ENCODE results near the gene CXCL12. TPM values are rescaled to one million over a fixed set of nuclear protein-coding genes. Genes with fewer than 3 reads are reported as not detected.

Gene CXCL12
- total RNA-seq, 1 experiment from 2014 or later: not detected

DNA sequence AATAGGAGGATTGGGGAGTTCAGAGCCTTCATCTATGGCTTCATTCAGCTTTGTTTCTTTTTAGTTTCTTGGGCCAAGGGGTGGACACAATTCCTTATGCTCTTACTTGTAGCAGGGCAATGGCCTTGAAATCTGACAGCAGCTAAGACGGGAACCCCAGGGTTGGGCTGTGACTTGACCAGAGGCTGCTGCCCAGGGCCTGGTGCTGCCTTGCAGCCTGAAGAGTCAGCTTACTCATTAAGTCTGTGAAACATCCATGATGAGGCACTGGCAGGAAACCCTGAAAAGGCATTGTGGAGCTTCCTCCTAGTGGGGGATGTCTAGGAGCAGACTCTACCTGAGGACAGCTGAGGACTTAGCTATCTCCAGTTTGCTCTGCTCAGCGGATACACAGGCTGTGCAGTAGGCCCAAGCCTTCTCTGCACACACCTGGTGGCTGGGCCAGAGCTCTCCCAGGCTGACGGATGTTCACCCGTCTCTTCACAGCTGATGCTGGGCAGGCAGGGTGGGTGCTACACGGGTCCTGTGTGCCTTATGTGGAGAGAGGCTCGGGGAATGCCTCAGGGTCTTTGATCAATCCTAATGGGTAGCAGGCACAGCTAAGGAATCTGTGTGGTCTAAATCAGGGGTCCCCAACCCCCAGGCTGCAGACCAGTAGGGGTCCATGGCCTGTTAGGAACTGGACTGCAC lies 17.8 kb downstream of the CXCL12 start:
- DNase-seq (ENCODE audit: extremely low read depth, low read depth): no peak

DNA sequence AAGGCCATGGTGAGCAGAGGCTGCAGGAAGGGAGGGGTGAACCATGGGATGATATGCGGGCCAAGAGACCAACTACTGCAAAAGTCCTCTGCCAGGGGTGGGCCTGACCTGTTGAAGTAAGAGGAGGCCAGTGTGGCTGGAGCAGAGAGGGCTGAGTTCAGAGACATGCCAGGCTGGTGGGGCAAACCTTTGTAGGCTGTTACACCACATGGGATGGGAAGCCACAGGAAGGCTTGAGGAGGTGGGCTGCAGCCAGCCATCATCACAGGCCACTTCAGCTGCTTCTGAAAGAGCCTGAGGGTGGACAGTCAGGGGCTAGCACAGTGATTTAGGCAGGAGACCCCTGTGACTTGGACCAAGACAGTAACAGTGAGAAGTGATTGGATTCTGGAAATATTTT lies 20.3 kb downstream of the CXCL12 start:
- DNase-seq (ENCODE audit: extremely low read depth, low read depth): no peak

DNA sequence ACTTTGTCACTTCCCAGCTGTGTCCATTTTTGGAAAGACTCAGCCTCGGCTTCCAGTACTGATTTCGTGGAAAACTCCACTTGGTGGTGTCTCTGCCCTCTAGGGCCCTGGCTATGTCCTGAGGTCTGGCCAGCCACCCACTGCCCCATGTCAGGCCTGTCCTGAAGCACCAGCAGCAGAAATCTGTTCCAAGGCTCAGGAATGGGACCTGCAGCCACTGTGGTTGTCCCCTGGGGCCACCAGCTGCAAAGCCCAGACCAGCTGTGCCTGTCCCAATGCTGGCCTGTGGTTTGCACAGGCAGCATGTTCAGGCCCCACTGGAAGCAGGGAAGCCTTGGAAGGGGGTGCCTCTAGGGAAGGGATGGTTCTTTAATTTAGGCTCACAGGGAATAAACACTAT lies 21.2 kb downstream of the CXCL12 start:
- DNase-seq (ENCODE audit: extremely low read depth, low read depth): no peak

DNA sequence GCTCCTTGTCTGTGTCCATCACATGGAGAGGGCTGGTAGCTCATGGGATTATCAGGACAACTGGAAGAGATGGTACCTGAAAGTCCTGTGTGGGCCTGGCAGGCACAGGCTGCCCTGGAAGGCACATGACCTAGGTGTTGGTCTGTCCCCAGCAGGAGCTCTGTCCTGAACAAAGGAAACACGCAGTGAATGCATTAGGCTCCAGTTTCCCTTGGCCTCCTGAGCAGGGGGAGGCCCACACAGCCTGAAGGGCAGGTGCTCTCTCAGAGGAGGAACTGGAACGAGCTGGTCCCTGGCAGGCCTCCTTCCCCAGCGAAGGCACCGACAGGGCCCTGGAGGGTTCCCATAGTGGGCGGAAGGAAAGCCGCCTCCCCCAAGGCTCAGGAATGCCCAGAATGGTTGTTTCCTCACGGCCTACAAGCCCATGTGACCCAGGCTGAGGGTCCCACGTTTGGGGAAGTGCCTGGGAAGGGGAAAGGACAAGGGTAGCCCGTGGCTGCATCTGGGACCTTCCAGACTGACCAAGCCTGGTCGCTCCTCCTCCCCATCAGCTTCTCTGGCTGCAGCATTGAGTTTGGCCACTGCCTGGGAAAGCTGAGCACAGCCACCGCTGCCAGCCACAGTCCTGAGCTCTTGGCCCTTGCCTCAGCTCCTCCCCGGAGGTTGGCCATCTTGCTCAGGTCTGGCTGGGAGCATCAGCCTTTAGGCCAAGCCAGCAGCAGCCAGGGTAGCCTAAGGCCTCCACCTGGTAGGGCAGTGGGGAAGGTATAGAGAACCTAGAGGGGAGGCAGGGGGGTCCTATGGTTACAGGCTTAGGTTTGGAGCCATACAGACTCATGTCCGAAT lies 21.8 kb downstream of the CXCL12 start:
- DNase-seq (ENCODE audit: extremely low read depth, low read depth): no peak

DNA sequence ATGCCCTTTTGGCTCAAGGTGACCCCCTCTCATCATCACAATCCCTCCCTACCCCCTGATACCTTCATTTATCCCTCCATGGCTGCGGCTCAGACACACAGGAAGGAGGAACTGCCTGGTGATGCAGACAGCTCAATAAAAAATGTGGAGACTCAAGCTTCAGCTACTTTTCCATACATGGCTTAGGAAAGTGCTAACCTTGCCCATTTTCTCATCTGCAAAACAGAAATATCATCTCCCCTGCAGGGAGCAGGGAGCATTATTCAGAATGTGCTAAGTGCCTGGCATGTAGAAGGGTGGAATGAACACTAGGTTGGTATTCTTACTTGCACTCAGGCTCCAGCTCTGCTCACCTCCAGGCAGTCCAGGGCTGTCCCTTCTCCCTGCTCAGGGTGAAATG lies 23.8 kb downstream of the CXCL12 start:
- DNase-seq (ENCODE audit: extremely low read depth, low read depth): no peak

DNA sequence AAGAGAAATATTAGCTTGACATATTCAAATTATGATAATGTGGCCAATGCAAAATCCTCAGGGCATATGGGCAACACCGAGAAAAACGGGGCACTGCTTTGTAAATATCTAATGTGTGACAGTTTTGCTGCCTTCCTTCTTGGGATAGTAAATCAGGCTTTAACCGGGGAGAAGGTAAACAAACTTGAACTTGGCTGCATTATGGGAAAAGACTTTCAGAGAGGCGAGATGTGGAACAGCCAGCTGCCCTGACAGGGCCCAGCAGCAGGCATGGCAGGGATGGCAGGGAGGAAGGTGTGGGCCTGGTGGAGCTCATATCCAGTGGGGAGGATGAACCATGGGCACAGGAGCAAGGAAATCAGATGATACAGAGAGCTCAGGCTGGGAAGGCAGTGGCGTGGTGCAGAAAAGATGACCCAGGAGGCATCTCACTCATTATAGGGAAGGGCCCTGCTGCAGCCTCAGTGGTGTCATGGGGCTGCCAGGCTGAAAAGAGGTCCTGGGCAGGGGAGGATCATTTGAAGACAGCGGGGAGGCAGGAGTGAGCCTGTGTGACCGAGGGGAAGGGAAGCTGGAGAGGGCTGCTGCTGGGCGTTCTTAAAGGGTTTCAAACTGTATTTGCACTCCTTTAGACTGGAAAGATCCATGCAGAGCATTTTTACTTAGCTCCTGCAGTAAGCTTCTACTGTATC lies 26.7 kb downstream of the CXCL12 start:
- DNase-seq (ENCODE audit: extremely low read depth, low read depth): no peak

DNA sequence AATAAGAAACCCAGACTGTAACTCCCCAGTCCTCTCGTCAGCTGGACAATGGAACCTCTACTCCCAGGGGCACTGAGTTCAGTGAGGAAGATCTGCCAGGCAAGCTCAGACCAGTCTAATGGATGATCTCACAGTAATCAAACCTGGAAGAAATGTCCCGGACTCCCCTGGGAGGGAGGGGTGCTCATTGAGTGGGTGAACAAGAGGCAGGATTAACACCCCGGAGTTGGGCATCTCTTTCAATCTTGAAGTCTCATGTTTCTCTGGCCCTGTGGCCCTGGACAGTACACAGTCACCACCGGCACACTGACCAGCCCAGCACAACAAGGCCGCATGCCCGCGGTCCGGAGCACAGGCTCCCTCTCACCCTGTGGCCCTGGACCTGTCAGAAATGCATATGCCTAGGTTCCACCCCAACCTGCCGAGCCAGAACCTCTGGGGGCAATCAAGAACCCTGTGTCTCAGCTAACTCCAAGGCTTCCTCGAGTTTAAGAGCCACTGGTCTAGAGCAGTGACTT lies 27.8 kb downstream of the CXCL12 start:
- DNase-seq (ENCODE audit: extremely low read depth, low read depth): no peak

DNA sequence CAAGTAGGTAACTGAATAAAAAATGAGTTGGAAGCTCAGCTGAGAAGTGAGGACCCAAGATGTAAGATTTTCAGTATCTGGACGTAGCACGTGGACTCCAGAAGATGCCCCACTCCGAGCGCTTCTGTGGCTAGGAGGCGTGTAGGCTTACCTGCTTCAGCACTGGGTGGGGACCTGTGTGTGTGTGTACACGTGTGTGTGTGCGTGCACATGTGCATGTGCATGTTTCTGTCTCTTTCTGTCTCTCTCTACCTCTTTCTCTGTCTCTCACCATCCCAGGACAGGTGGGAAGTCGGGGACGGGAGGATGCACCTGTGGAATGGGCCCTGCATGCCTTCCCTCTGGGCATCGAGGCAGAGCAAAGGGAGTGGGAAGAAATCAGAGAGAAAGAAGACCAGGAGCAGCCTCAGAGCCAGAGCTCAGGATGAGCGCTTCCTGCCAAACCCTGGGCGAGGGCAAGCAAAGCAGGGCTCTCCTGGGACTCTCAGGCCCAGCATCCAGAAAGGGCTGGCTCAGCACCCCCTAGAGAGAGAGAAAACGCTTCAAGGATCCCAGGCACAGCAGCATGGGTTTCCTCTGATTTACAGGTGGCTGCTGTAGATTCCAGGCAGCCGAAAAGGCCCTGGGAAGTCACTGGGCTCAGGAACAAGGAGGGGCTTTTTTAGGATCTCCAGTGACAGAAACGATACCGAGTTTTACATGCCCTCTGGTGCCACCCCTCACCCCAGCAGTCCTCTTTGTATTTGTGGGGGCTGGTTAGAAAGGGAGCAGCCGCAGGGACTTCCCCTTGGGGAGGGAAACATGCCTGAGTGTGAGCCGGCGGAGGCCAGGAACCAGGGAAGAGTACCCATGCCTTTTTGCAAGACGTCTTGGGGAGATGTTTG lies 28.5 kb downstream of the CXCL12 start:
- no peak for DNase-seq (ENCODE audit: extremely low read depth, low read depth)

DNA sequence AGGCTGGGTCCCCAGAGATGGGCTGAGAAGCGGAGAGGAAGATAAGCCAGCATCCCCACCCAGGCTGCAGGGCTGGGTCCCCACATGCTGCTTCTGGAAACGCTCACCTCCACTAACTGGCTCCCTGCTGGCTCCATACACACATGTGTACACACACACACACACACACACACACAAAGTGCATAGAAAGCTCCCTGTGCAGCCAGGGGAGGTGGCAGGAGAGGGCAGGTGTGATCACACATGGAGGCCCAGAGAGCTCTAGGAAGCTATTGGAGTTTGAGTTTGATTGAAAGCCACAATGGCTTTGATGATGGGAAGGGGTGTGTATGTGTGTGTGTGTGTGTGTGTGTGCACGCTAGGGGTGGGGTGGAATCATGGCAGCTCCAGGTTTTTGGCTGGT lies 29.3 kb downstream of the CXCL12 start:
- DNase-seq (ENCODE audit: extremely low read depth, low read depth): no peak

DNA sequence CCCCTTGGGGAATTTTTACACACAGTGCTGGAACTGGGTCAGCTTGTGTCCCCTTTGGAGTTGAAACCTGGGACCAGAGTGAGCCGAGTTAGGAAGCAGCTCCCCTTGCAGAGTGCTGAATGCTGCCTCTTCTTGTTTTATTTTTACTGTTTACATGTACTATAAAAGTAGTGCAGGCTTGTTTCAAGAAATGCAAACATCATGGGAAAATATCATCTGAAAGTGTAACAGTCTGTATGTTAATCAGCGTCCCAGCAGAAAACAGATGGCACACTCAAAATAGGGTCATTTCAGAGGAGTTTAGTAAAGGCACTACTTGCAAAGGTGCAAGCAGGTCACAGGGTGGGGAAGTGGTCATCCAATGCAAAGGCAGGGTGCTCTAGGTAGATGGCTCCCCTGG lies 30.1 kb downstream of the CXCL12 start:
- no peak for DNase-seq (ENCODE audit: extremely low read depth, low read depth)

DNA sequence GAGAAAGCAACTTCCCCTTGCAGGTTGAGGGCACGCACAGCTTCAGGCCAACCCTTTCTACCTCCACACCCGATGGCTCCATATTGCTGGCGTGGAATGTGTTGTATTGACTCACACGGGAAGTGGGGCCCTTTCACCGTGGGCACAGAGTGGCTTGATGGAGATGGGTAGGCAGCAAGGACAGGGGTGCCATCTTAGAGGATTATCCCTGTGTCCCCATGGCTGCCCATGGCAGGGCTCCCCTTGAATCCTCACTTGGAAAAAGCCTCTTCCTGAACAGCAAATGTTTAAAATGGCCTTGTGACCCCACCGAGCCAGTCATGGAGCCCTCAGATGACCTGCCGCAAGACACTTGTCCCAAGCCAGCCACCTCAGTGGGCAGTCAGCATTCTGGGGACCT lies 31.2 kb downstream of the CXCL12 start:
- DNase-seq (ENCODE audit: extremely low read depth, low read depth): no peak

DNA sequence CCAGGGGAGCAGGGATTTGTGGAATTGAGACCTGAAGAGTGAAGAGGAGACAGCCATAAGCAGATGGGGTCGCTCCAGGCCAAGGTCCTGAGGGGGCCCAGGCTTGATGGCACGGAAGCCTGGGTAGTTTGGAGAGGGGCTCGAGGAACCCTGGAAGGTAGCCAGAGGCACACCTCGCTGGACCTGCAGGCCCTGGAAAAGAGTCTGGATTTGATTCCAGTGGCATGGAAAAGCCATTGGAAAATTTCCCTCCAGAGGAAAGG lies 31.8 kb downstream of the CXCL12 start:
- no peak for DNase-seq (ENCODE audit: extremely low read depth, low read depth)

DNA sequence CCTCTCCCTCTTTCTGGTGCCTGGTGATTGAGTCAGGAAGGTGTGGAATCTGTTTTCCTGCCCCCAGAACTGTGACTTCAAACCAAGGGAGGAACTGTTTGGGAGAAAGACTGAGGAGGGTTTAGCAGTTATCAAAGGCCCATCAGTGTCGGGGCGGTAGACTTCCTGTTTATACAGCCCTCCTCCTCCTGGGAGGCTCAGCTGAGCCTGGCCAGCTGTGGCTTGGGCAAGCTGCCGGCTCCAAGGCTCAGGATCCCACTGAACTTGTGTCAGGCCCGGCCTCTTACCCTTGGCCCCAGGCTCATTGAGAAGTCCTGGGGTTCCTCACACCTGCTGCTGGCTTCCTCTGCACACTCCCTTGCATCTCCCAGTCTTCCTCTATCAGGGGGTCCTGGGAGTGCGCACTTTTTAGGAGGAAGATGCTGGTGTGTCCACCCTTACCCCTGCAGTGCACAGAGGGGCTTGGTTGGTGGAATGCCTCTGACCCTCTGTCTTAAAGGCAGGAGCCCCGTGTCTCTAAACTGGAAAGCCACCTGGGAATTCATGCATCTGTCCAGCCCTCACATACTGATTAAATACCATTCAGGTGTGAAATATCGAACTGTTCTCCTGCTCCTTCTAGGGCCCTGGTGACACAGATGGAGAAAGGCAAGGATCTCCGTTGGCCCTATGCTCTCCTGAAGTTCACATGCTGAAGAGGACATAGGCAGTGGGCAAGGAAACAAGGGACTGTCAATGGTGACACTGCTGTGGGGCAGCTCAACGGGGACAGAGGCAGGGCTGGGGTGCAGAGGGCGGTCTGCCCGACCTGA lies 32.4 kb downstream of the CXCL12 start:
- DNase-seq (ENCODE audit: extremely low read depth, low read depth): no peak

DNA sequence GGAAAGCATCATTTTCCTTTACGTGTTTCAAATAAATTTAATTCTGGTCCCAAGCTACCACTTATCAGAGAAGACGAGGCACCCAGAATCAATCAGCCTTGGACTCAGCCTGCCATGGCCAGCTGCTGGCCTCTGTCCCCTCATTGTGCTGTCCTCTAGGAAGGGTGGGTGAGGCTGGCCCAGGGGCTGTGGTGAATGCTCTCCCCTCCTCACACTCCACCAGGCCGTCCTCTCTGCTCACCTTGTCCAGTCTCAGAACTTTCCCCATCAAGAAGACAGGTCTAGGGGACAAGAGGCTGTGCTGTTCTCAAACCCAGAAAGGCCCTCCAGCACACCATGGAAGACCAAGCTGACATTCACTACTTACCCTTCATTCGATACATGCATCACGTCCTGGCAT lies 36.4 kb downstream of the CXCL12 start:
- no peak for DNase-seq (ENCODE audit: extremely low read depth, low read depth)

DNA sequence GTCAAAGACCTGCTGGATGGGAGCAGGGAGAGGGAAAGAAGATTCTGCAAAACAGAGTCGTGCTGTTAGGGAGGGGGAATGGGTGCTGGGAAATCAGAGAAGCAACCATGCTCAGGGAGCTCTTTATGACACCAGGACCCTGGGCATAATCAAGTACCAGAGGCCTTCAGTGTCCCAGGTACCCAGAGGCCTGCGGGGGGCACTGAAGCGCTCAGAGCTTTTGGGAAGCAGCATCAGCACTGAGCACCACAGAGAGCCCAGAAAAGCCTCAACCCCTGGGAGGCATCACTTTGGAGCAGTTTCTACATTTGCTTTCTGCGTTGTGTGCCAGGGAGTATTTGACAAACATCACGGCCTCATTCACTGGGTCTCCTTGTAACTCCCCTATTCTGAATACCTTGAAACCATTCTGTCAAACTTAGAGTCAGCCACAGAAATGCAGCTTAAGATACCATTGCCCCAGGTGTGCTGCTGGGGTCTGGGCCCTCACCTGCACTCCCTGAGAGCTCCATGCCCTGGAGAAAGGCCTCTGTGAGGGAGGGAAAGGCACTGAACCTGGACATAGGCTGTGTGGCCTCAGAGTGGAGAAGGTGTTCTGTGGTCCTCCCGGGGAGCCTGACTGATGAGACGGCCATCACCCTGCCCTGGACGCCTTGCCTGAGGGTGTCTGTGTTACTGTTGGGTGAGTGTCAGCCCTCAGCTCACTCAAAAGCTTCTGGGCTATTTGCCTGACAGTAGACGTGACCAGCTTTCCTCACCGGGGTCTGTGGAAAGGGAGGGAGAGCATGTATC lies 37.1 kb downstream of the CXCL12 start:
- no peak for DNase-seq (ENCODE audit: extremely low read depth, low read depth)

DNA sequence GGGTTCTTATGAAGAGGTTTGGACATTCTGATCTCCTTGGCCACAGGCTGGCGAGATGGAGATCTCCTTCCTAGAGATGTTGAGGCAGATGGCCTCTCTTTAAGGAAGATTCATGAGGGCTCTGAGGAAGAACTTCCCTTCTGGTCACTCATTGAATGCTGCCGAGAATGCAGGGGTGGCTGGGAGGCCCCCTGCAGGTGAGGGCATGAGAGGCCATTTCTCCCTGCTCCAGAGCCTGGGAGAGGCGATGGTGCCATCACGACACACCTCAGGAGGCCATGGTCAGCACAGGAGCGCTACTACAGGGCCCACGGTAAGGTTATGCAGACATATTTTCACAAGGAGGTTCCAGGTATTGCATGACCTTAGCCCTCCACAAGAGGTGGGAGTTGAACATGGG lies 40.2 kb downstream of the CXCL12 start:
- DNase-seq (ENCODE audit: extremely low read depth, low read depth): no peak

DNA sequence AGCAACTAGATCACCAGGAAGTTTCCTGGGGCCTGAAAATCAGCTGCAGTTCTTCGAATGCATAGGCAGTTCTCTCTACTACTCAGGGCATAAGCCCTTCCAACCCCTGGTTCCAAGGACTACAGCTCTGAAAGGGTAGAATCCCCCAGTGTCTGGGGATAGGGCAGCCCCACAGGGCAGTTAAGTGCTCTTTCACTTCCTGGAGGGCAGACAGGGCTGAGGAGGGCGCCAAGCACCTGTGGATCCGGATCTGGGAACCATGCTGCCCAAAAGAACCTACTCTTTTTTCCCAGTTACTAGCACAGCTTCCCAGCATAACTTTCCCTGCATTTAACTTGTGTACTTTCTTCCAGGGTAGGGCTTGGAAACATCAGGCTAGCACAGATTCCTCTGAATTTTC lies 41.1 kb downstream of the CXCL12 start:
- DNase-seq (ENCODE audit: extremely low read depth, low read depth): no peak

DNA sequence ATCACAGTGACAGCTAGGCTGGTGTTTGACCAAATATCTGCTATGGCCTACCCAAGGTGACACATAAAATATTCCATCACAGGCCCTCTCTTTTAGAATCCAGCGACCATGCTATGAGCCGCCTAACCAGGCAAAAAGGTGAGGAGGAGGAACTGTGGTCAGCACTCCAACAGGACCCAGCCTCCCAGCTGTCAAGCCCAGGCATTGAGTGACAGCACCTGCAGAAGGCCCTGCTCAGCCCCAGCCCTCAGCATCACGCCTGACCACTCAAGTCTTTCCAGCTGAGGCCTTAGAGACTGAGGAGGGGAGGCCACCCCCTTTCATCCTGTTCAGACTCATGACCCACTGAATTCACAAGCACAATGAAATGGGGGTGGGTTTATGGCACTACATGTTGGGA lies 43.0 kb downstream of the CXCL12 start:
- DNase-seq (ENCODE audit: extremely low read depth, low read depth): no peak

DNA sequence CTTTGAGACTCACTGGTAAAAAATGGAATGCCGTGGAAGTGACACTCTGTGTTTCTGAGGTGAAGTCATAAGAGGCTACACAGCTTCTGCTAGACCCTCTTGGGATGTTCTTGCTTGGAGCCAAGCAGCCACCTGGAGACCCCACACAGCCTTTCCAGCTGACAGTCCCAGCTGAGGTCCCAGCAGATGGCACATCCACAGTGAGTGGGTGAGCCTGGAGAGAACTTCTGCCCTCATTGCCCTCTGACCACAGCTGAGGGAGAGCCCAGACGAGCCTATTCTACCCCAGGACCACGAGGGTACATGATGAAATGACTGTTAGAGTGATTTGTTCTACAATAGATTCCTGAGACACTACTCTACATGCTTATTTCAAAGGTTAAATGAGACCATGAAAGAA lies 44.3 kb downstream of the CXCL12 start:
- DNase-seq (ENCODE audit: extremely low read depth, low read depth): no peak

All from NCI-H460 (cell line).